DND-41 (cell line): ENCODE results near the gene HSH2D.

Source experiments
- ATAC-seq: fragments of 200-7000 bp; cut with Tn5 transposase; 3 replicates; pipeline ENCODE4 v1.9.1; 2021; ENCODE audit warnings: low read depth; ENCODE audit not compliant: insufficient read depth
- DNase-seq: peaks from one replicate; pipeline ENCODE4 v3.0.0-alpha.2; 2020
- H2AFZ ChIP-seq: 2 replicates; pipeline ENCODE4 v1.6.0; 2012; ENCODE audit warnings: low read depth, low read length
- H3K27ac ChIP-seq: 2 replicates; pipeline ENCODE4 v1.5.1; 2012; ENCODE audit warnings: low read length, inconsistent platforms
- H3K27me3 ChIP-seq: fragments of 200-600 bp; sonication (generic); 2 replicates; pipeline ENCODE4 v1.6.0; 2012; ENCODE audit warnings: low read length, mild to moderate bottlenecking, inconsistent platforms; ENCODE audit not compliant: insufficient read depth, poor library complexity
- H3K36me3 ChIP-seq: 2 replicates; pipeline ENCODE4 v1.5.1; 2012; ENCODE audit warnings: low read length, inconsistent platforms; ENCODE audit not compliant: insufficient read depth
- H3K4me1 ChIP-seq: 2 replicates; pipeline ENCODE4 v1.5.1; 2012; ENCODE audit warnings: mild to moderate bottlenecking, low read length; ENCODE audit not compliant: insufficient read depth
- H3K4me2 ChIP-seq: 2 replicates; pipeline ENCODE4 v1.6.0; 2012; ENCODE audit warnings: mild to moderate bottlenecking, moderate library complexity, low read length, inconsistent platforms; ENCODE audit not compliant: insufficient read depth
- H3K4me3 ChIP-seq, 2 experiments: fragments of 200-600 bp in 1 of 2; shearing (Covaris generic) in 1 of 2; 2 replicates each; pipeline ENCODE4 v1.5.1; 2012 to 2016; ENCODE audit warnings: inconsistent platforms in 2 of 2, low read length in 2 of 2, mild to moderate bottlenecking in 2 of 2, low read depth in 1 of 2, moderate library complexity in 1 of 2
- H3K79me2 ChIP-seq: 2 replicates; pipeline ENCODE4 v1.6.0; 2012; ENCODE audit warnings: low read length, inconsistent platforms; ENCODE audit not compliant: insufficient read depth
- H3K9ac ChIP-seq: 2 replicates; pipeline ENCODE4 v1.6.0; 2012; ENCODE audit warnings: low read depth, mild to moderate bottlenecking, inconsistent platforms, low read length, moderate library complexity
- H3K9me3 ChIP-seq: 2 replicates; pipeline ENCODE4 v1.5.1; 2012; ENCODE audit warnings: low read length, moderate library complexity, mild to moderate bottlenecking, inconsistent platforms; ENCODE audit not compliant: insufficient read depth, severe bottlenecking
- H4K20me1 ChIP-seq: 2 replicates; pipeline ENCODE4 v1.6.0; 2012; ENCODE audit warnings: low read length; ENCODE audit not compliant: insufficient read depth
- CTCF ChIP-seq: IDR thresholded peaks from 2 replicates; pipeline ENCODE4 v1.5.1; 2012; ENCODE audit warnings: borderline replicate concordance, low read length, moderate library complexity, mild to moderate bottlenecking; ENCODE audit not compliant: poor library complexity, severe bottlenecking; ENCODE audit errors: extremely low read depth
- EZH2 ChIP-seq: IDR thresholded peaks from 3 replicates; pipeline ENCODE4 v1.6.1; 2012; ENCODE audit warnings: borderline replicate concordance, low read depth, mild to moderate bottlenecking, moderate library complexity, low read length, inconsistent platforms; ENCODE audit not compliant: severe bottlenecking

Gene HSH2D

GRCh38 chr19:16111160-16111908, 32.2 kb upstream of the HSH2D start, which contains the start of gene RAB8A:
Gene RAB8A, plus strand, starts transcription at chr19:16111889. Its CDS starts 13 bp downstream, at chr19:16111902.
- peak; percentile 95 for ATAC-seq
- Histone ChIP-seq H3K4me2 (peak within 1 kb of the TSS; percentile 99), H2AFZ (peak within 1 kb of the TSS; percentile 81)

GRCh38 chr19:16111909-16112752, 31.4 kb upstream of the HSH2D start:
- H3K4me2 ChIP-seq: peak overlapping the region; percentile 99
- H3K9ac ChIP-seq: peak overlapping the region; percentile 99
- no peaks in the 10 kb centered on the region for H3K9me3 ChIP-seq
- ATAC-seq: peak; percentile 1; the same call in 1 of the 3 replicates
- H3K27me3 ChIP-seq: no peaks in the 10 kb centered on the region
- peaks cover 37% of the 10 kb centered on the region for H3K36me3 ChIP-seq
- H4K20me1 ChIP-seq: peaks cover 37% of the 10 kb centered on the region
- H3K4me3 ChIP-seq: peak overlapping the region; percentile 77 to 88
- no peak for DNase-seq
- peak overlapping the region; percentile 82 for H3K27ac ChIP-seq
- peaks cover 59% of the 10 kb centered on the region for H3K79me2 ChIP-seq
- TF ChIP-seq EZH2: no peak
- TF ChIP-seq CTCF: no peak
- peaks cover 43% of the 10 kb centered on the region for H3K4me1 ChIP-seq
- H2AFZ ChIP-seq: peak overlapping the region; percentile 81

More at GRCh38 chr19:16111160-16111908, 32.2 kb upstream of the HSH2D start, which contains the start of gene RAB8A:
- H3K27ac ChIP-seq: peak within 1 kb of the TSS; percentile 90
- H3K4me3 ChIP-seq: peak within 1 kb of the TSS; percentile 77 to 88
- H3K79me2 ChIP-seq: peaks cover 51% of the 10 kb centered on the region
- no peaks in the 10 kb centered on the region for H3K27me3 ChIP-seq
- peak within 1 kb of the TSS; percentile 99 for H3K9ac ChIP-seq
- peaks cover 43% of the 10 kb centered on the region for H3K4me1 ChIP-seq
- H4K20me1 ChIP-seq: peaks cover 32% of the 10 kb centered on the region
- DNase-seq: peak; percentile 99
- TF ChIP-seq EZH2 (no peak), CTCF (peak; percentile 92)
- peaks cover 33% of the 10 kb centered on the region for H3K36me3 ChIP-seq
- H3K9me3 ChIP-seq: no peaks in the 10 kb centered on the region

- ATAC-seq: no peak
- peak overlapping the region; percentile 82; the same call in 1 of the 2 replicates for H3K27ac ChIP-seq
Measured at GRCh38 chr19:16112778-16113177, 30.7 kb upstream of the HSH2D start.

More at GRCh38 chr19:16112778-16113177, 30.7 kb upstream of the HSH2D start:
- Histone ChIP-seq H3K9ac (peak overlapping the region; percentile 99), H3K79me2 (peaks cover 65% of the 10 kb centered on the region), H3K4me3 (peak overlapping the region; percentile 77 to 88; a peak in 3 of 4 replicates), H2AFZ (no peak overlapping the region), H3K27me3 (no peaks in the 10 kb centered on the region), H3K36me3 (peaks cover 41% of the 10 kb centered on the region), H3K4me2 (peak overlapping the region; percentile 99), H3K4me1 (peaks cover 43% of the 10 kb centered on the region), H4K20me1 (peaks cover 42% of the 10 kb centered on the region), H3K9me3 (no peaks in the 10 kb centered on the region)
- TF ChIP-seq EZH2 (no peak), CTCF (no peak)
- no peak for DNase-seq
